GM12891 (cell line): Measurements from ENCODE around the gene TNS3.

Source experiments
- PAX5 ChIP-seq: IDR thresholded peaks from 2 replicates; pipeline ENCODE4 v1.6.1; 2011; ENCODE audit warnings: low read length, moderate library complexity, mild to moderate bottlenecking; ENCODE audit not compliant: insufficient read depth, severe bottlenecking
- POLR2A ChIP-seq: IDR thresholded peaks from 2 replicates; pipeline ENCODE4 v1.6.1; 2011; ENCODE audit warnings: low read depth, low read length, control low read depth
- POLR2AphosphoS5 ChIP-seq: IDR thresholded peaks from 2 replicates; pipeline ENCODE4 v1.6.1; 2011; ENCODE audit warnings: low read depth, low read length, control low read depth
- SPI1 ChIP-seq: IDR thresholded peaks from 2 replicates; pipeline ENCODE4 v1.6.1; 2011; ENCODE audit warnings: low read depth, low read length, control low read depth
- TAF1 ChIP-seq: IDR thresholded peaks from 2 replicates; pipeline ENCODE4 v1.6.1; 2011; ENCODE audit warnings: low read depth, low read length, control low read depth

DNA sequence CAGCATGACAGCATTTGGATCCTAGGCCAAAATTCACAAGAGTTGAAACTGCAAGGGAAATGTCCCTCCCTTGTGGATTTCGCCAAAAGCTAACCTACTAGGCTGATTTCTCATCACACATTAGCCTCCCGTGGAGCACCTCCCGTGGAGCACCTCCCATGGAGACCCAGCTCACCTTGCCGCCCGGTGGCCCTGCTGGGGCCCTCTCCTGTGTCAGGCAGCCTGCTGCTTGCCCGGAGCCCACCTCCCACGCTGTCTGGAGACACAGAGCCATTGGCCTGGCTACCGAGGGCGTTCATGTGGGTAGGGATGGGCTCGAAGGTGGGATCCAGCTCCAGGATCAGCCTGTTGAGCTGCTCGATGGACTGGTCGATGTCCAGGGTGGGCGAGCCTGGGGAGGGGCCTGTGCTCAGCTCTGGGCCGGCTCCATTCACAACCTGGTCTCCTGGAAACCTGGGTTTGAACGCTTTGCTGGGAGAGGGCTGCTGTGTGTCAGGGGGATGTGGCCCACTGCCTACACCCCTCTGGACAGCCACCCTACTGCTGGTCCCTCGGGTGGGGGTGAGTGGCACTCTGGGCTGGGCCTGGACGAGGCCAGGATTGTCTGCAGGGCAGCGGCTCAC is 213.6 kb downstream of the TNS3 start:
- TF ChIP-seq PAX5: no peak
- TF ChIP-seq SPI1: no peak
- TF ChIP-seq POLR2A: no peak
- TF ChIP-seq TAF1: no peak
- TF ChIP-seq POLR2AphosphoS5: no peak
